Panc1 (cell line): ENCODE data around the gene SMARCA5.

Experiments
- POLR2AphosphoS5 ChIP-seq: IDR thresholded peaks from 2 replicates; pipeline ENCODE4 v1.6.1; 2012; ENCODE audit warnings: mild to moderate bottlenecking, low read depth, low read length, moderate library complexity
- TF ChIP-seq, protein P1 (sequence below): fragments of 450-650 bp; IDR thresholded peaks from 2 replicates; pipeline ENCODE4 v1.5.1; 2017; ENCODE audit warnings: mild to moderate bottlenecking
- TF ChIP-seq, protein P2 (sequence below), 2 experiments: IDR thresholded peaks; 2 replicates each; pipeline ENCODE4 v1.6.1; 2011 to 2012; ENCODE audit warnings: low read depth in 2 of 2, control low read depth in 1 of 2, low read length in 1 of 2, mild to moderate bottlenecking in 1 of 2, moderate library complexity in 1 of 2; ENCODE audit not compliant: insufficient read depth in 1 of 2

DNA sequence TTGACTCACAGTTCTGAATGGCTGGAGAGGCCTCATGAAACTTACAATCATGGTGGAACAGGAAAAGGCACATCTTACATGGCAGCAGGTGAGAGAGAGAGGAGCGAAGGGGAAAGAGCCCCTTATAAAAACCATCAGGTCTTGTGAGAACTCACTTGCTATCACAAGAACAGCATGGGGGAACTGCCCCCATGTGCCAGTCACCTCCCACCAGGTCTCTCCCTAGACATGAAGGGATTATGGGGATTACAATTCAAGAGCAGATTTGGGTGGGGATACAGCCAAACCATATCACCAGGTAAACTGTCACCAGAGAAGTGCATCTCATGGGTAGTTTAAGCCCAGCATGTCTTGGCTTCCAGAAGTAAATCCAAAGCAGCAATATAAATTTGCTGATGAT lies 7.5 kb upstream of the SMARCA5 start:
- TF ChIP-seq, protein P1, sequence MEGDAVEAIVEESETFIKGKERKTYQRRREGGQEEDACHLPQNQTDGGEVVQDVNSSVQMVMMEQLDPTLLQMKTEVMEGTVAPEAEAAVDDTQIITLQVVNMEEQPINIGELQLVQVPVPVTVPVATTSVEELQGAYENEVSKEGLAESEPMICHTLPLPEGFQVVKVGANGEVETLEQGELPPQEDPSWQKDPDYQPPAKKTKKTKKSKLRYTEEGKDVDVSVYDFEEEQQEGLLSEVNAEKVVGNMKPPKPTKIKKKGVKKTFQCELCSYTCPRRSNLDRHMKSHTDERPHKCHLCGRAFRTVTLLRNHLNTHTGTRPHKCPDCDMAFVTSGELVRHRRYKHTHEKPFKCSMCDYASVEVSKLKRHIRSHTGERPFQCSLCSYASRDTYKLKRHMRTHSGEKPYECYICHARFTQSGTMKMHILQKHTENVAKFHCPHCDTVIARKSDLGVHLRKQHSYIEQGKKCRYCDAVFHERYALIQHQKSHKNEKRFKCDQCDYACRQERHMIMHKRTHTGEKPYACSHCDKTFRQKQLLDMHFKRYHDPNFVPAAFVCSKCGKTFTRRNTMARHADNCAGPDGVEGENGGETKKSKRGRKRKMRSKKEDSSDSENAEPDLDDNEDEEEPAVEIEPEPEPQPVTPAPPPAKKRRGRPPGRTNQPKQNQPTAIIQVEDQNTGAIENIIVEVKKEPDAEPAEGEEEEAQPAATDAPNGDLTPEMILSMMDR = no peak
- TF ChIP-seq POLR2AphosphoS5 = no peak
- TF ChIP-seq, protein P2, sequence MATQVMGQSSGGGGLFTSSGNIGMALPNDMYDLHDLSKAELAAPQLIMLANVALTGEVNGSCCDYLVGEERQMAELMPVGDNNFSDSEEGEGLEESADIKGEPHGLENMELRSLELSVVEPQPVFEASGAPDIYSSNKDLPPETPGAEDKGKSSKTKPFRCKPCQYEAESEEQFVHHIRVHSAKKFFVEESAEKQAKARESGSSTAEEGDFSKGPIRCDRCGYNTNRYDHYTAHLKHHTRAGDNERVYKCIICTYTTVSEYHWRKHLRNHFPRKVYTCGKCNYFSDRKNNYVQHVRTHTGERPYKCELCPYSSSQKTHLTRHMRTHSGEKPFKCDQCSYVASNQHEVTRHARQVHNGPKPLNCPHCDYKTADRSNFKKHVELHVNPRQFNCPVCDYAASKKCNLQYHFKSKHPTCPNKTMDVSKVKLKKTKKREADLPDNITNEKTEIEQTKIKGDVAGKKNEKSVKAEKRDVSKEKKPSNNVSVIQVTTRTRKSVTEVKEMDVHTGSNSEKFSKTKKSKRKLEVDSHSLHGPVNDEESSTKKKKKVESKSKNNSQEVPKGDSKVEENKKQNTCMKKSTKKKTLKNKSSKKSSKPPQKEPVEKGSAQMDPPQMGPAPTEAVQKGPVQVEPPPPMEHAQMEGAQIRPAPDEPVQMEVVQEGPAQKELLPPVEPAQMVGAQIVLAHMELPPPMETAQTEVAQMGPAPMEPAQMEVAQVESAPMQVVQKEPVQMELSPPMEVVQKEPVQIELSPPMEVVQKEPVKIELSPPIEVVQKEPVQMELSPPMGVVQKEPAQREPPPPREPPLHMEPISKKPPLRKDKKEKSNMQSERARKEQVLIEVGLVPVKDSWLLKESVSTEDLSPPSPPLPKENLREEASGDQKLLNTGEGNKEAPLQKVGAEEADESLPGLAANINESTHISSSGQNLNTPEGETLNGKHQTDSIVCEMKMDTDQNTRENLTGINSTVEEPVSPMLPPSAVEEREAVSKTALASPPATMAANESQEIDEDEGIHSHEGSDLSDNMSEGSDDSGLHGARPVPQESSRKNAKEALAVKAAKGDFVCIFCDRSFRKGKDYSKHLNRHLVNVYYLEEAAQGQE (IDR thresholded peaks at IDR 0.05; ENCODE audit: insufficient read depth in 1 of 2, low read depth in 2 of 2, low read length in 1 of 2) = no peak
